IMR-90 (cell line): Measurements from ENCODE around the gene WDR11. TPM values are rescaled to one million over a fixed set of nuclear protein-coding genes. Genes with fewer than 3 reads are reported as not detected.

Experiments used
- ATAC-seq: fragments of 200-7000 bp; cut with Tn5 transposase; 2 replicates; pipeline ENCODE4 v1.9.1; 2020; ENCODE audit warnings: low read depth, mild to moderate bottlenecking, moderate library complexity
- BruUV-seq: library from RNA; stranded (reverse); fragments of 400-500 nt; replicated peaks from 2 replicates; lab custom pipeline; 2021; lab: Mats Ljungman, UMichigan
- CTCF ChIA-PET: fragments of 300-600 bp; formaldehyde crosslinking; extraction: SDS; loops from one replicate; lab custom pipeline; 2021; ENCODE audit warnings: antibody characterized with exemption; lab: Yijun Ruan, JAX
- POLR2A ChIA-PET: fragments of 300-600 bp; sonication (Branson Sonifier 250); formaldehyde crosslinking; loops from one replicate; lab custom pipeline; 2022; ENCODE audit warnings: antibody characterized with exemption; ENCODE audit not compliant: unreplicated experiment; lab: Charles Lee
- DNase-seq: peaks from one replicate; pipeline ENCODE4 v3.0.0; 2013
- H2AFZ ChIP-seq: replicated peaks from 2 replicates; pipeline ENCODE3; 2013; ENCODE audit warnings: low read length, mild to moderate bottlenecking; ENCODE audit not compliant: poor library complexity
- H2AK5ac ChIP-seq: 2 replicates; pipeline ENCODE4 v1.6.1; 2013; ENCODE audit warnings: low read depth, low read length, inconsistent platforms
- H2AK9ac ChIP-seq: replicated peaks from 2 replicates; pipeline ENCODE3; 2013; ENCODE audit warnings: mild to moderate bottlenecking, low read depth, low read length, moderate library complexity; ENCODE audit not compliant: poor library complexity
- H2BK120ac ChIP-seq: 2 replicates; pipeline ENCODE4 v1.6.1; 2013; ENCODE audit warnings: low read depth, low read length, inconsistent platforms
- H2BK15ac ChIP-seq: 3 replicates; pipeline ENCODE4 v1.6.1; 2013; ENCODE audit warnings: low read depth, low read length, inconsistent platforms
- H2BK20ac ChIP-seq: 2 replicates; pipeline ENCODE4 v1.6.1; 2013; ENCODE audit warnings: low read depth, mild to moderate bottlenecking, inconsistent platforms, low read length, moderate library complexity
- H2BK5ac ChIP-seq: 2 replicates; pipeline ENCODE4 v1.6.1; 2013; ENCODE audit warnings: mild to moderate bottlenecking, low read depth, low read length, inconsistent platforms; ENCODE audit not compliant: poor library complexity, severe bottlenecking
- H3K14ac ChIP-seq: replicated peaks from 2 replicates; pipeline ENCODE4 v1.6.1; 2013; ENCODE audit warnings: low read depth, low read length, inconsistent platforms
- H3K18ac ChIP-seq: 2 replicates; pipeline ENCODE4 v1.6.1; 2013; ENCODE audit warnings: low read depth, low read length, control low read depth
- H3K23ac ChIP-seq: 2 replicates; pipeline ENCODE4 v1.6.1; 2013; ENCODE audit warnings: low read depth, low read length, inconsistent platforms
- H3K27ac ChIP-seq: 2 replicates; pipeline ENCODE4 v1.5.1; 2013; ENCODE audit warnings: mild to moderate bottlenecking, control low read depth, low read length; ENCODE audit not compliant: insufficient read depth
- H3K27me3 ChIP-seq: 2 replicates; pipeline ENCODE4 v1.6.1; 2013; ENCODE audit warnings: low read length; ENCODE audit not compliant: control insufficient read depth, insufficient read depth
- H3K36me3 ChIP-seq: 2 replicates; pipeline ENCODE4 v1.6.1; 2013; ENCODE audit warnings: low read length, mixed read lengths; ENCODE audit not compliant: control insufficient read depth, insufficient read depth
- H3K4ac ChIP-seq: 2 replicates; pipeline ENCODE4 v1.6.1; 2013; ENCODE audit warnings: low read depth, low read length, inconsistent platforms
- H3K4me1 ChIP-seq: 2 replicates; pipeline ENCODE4 v1.6.1; 2013; ENCODE audit warnings: low read length, mixed read lengths; ENCODE audit not compliant: control insufficient read depth, insufficient read depth
- H3K4me2 ChIP-seq: 2 replicates; pipeline ENCODE4 v1.6.1; 2013; ENCODE audit warnings: low read depth, mild to moderate bottlenecking, control low read depth, low read length, moderate library complexity
- H3K4me3 ChIP-seq: 2 replicates; pipeline ENCODE4 v1.5.1; 2013; ENCODE audit warnings: low read depth, mild to moderate bottlenecking, control low read depth, low read length, moderate library complexity; ENCODE audit not compliant: insufficient read depth
- H3K56ac ChIP-seq: 2 replicates; pipeline ENCODE4 v1.6.1; 2013; ENCODE audit warnings: low read length, inconsistent platforms; ENCODE audit not compliant: insufficient read depth; ENCODE audit errors: extremely low read depth
- H3K79me1 ChIP-seq, 2 experiments: 2 replicates each; pipeline ENCODE4 v1.6.1; 2013; ENCODE audit warnings: low read length in 2 of 2, inconsistent platforms in 1 of 2, low read depth in 1 of 2
- H3K9ac ChIP-seq: 2 replicates; pipeline ENCODE4 v1.6.1; 2013; ENCODE audit warnings: low read depth, low read length, control low read depth
- H3K9me1 ChIP-seq: 2 replicates; pipeline ENCODE4 v1.6.1; 2013; ENCODE audit warnings: low read length, inconsistent platforms; ENCODE audit not compliant: insufficient read depth
- H3K9me3 ChIP-seq: 2 replicates; pipeline ENCODE4 v1.6.1; 2013; ENCODE audit warnings: low read length; ENCODE audit not compliant: control insufficient read depth, insufficient read depth
- H4K20me1 ChIP-seq: 2 replicates; pipeline ENCODE4 v1.6.1; 2013; ENCODE audit warnings: low read length, inconsistent platforms; ENCODE audit not compliant: insufficient read depth
- H4K5ac ChIP-seq: 2 replicates; pipeline ENCODE4 v1.6.1; 2013; ENCODE audit warnings: mild to moderate bottlenecking, low read depth, low read length, control low read depth
- H4K8ac ChIP-seq, 2 experiments: 2 replicates each; pipeline ENCODE4 v1.6.1; 2013; ENCODE audit warnings: low read depth in 2 of 2, low read length in 2 of 2, control low read depth in 1 of 2, inconsistent platforms in 1 of 2
- H4K91ac ChIP-seq: 2 replicates; pipeline ENCODE4 v1.6.1; 2013; ENCODE audit warnings: low read depth, low read length, inconsistent platforms; ENCODE audit not compliant: insufficient read depth
- BHLHE40 ChIP-seq: fragments of 150-350 bp; IDR thresholded peaks from 2 replicates; pipeline ENCODE4 v1.6.1; 2016; ENCODE audit warnings: mild to moderate bottlenecking, low read depth, low read length
- CEBPB ChIP-seq: IDR thresholded peaks from 2 replicates; pipeline ENCODE4 v1.6.1; 2012; ENCODE audit warnings: low read depth, low read length, improper control_type of control experiment
- ELK1 ChIP-seq: fragments of 150-350 bp; IDR thresholded peaks from 2 replicates; pipeline ENCODE4 v1.6.1; 2016; ENCODE audit warnings: low read depth, mild to moderate bottlenecking, low read length, moderate library complexity, borderline replicate concordance
- FOS ChIP-seq: fragments of 150-350 bp; IDR thresholded peaks from 2 replicates; pipeline ENCODE4 v1.6.1; 2016; ENCODE audit warnings: low read depth, low read length
- MAFK ChIP-seq: IDR thresholded peaks from 2 replicates; pipeline ENCODE4 v1.6.1; 2012; ENCODE audit warnings: low read depth, low read length, improper control_type of control experiment
- MAZ ChIP-seq: IDR thresholded peaks from 2 replicates; pipeline ENCODE4 v1.6.1; 2012; ENCODE audit warnings: low read depth, mild to moderate bottlenecking, low read length, improper control_type of control experiment, moderate library complexity, borderline replicate concordance
- NFE2L2 ChIP-seq: fragments of 150-350 bp; IDR thresholded peaks from 2 replicates; pipeline ENCODE4 v1.6.1; 2016; ENCODE audit warnings: low read depth, mild to moderate bottlenecking, low read length
- POLR2A ChIP-seq: IDR thresholded peaks from 2 replicates; pipeline ENCODE4 v1.6.1; 2012; ENCODE audit warnings: mild to moderate bottlenecking, low read depth, low read length
- RAD21 ChIP-seq: IDR thresholded peaks from 2 replicates; pipeline ENCODE4 v1.6.1; 2012; ENCODE audit warnings: low read length, improper control_type of control experiment
- RCOR1 ChIP-seq: IDR thresholded peaks from 2 replicates; pipeline ENCODE4 v1.6.1; 2012; ENCODE audit warnings: mild to moderate bottlenecking, low read length, improper control_type of control experiment; ENCODE audit not compliant: insufficient replicate concordance
- RFX5 ChIP-seq: IDR thresholded peaks from 2 replicates; pipeline ENCODE4 v1.8.0; 2012; ENCODE audit warnings: low read depth, mild to moderate bottlenecking, low read length, moderate library complexity
- SMC3 ChIP-seq: fragments of 150-350 bp; IDR thresholded peaks from 2 replicates; pipeline ENCODE4 v1.6.1; 2016; ENCODE audit warnings: low read depth, mild to moderate bottlenecking, antibody characterized with exemption, low read length, moderate library complexity
- WGBS, 2 experiments: methylation state at CpG; one replicate each; pipeline versions ENCODE4 v1.1.5 to v1.1.7; 2013; ENCODE audit warnings: missing lambda C conversion rate in 2 of 2; ENCODE audit not compliant: insufficient read length in 1 of 2; ENCODE audit errors: extremely low coverage in 2 of 2; 5-methylcytosine and 5-hydroxymethylcytosine counted together
- dilution Hi-C: fragments of 300-500 bp; cut with HindIII; formaldehyde crosslinking; loops from one replicate; pipeline ENCODE4 v1.14.3; 2018; ENCODE audit warnings: low sequenced_read_pairs; ENCODE audit not compliant: unreplicated experiment
- in situ Hi-C: fragments of 300-500 bp; cut with MboI; formaldehyde crosslinking; loops from 3 replicates; pipeline ENCODE4 v1.14.3; 2019; ENCODE audit warnings: low sequenced_read_pairs, inconsistent platforms, mixed read lengths
- intact Hi-C: fragments of 100-400 bp; cut with micrococcal nuclease; formaldehyde crosslinking; loops from 2 replicates; pipeline ENCODE4 v1.10.0; 2022
- polyA plus RNA-seq, 3 experiments: library from polyadenylated mRNA; depleted of rRNA; stranded (reverse); fragments of >200 nt; gene quantifications; 2 replicates each; pipeline ENCODE4 v1.2.3, GENCODE V29; 2012; ENCODE audit warnings: low replicate concordance in 1 of 3
- total RNA-seq: library from RNA; depleted of rRNA; stranded (reverse); fragments of >200 nt; gene quantifications from 2 replicates; pipeline ENCODE4 v1.2.3, GENCODE V29; 2012

The WDR11 gene
- total and polyA plus RNA-seq, 2 of the 4 experiments (the other 2 are of a cell fraction), result 31.6 to 62.6 TPM

GRCh38 chr10:120938822-120939221, 87.7 kb downstream of the WDR11 start:
- H3K9ac ChIP-seq, result no peak overlapping the region
- POLR2A ChIA-PET, result no interaction called here
- no peaks in the 10 kb centered on the region for H3K4me1 ChIP-seq
- H3K4me3 ChIP-seq, result no peak overlapping the region
- H3K14ac ChIP-seq, result no peak overlapping the region
- no peaks in the 10 kb centered on the region for H3K79me1 ChIP-seq
- TF ChIP-seq CEBPB (no peak), RCOR1 (no peak), NFE2L2 (no peak), ELK1 (no peak), RAD21 (no peak), RFX5 (no peak), FOS (no peak), BHLHE40 (no peak), MAFK (no peak), POLR2A (no peak), SMC3 (no peak), MAZ (no peak)
- H3K27ac ChIP-seq, result no peak overlapping the region
- in situ Hi-C loops (no loop called here), dilution Hi-C loops (no loop called here), intact Hi-C loops (no loop called here)
- no peak overlapping the region for H2AFZ ChIP-seq
- no peak overlapping the region for H2AK5ac ChIP-seq
- WGBS, 2 experiments, result no CpG with 5 or more reads among the region's 5 CpGs
- no peak overlapping the region for H3K4me2 ChIP-seq
- ATAC-seq (no peak), DNase-seq (no peak)
- no peak overlapping the region for H3K23ac ChIP-seq
- no peak overlapping the region for H4K5ac ChIP-seq
- no peak overlapping the region for H2BK20ac ChIP-seq
- H2BK15ac ChIP-seq, result no peak overlapping the region
- H3K9me1 ChIP-seq, result no peaks in the 10 kb centered on the region
- no peak overlapping the region for H3K4ac ChIP-seq
- no peaks in the 10 kb centered on the region; the same call in 1 of the 2 replicates for H3K27me3 ChIP-seq
- no peaks in the 10 kb centered on the region for H3K9me3 ChIP-seq
- H4K91ac ChIP-seq, result no peak overlapping the region
- H2BK120ac ChIP-seq, result no peak overlapping the region
- H3K56ac ChIP-seq, result no peak overlapping the region
- H2AK9ac ChIP-seq, result no peak overlapping the region
- no peaks in the 10 kb centered on the region for H4K20me1 ChIP-seq
- H3K18ac ChIP-seq, result no peak overlapping the region
- BruUV-seq, result no TSS peak
- no peak overlapping the region for H4K8ac ChIP-seq
- H3K36me3 ChIP-seq, result no peaks in the 10 kb centered on the region
- no peak overlapping the region for H2BK5ac ChIP-seq
- CTCF ChIA-PET, result interaction anchor here (0.6 to 1.1 kb wide), 2 partner anchors 16 to 962 kb away, joined by 3 read pairs; no protein-coding TSS in a partner anchor
